GM11168 (cell line): ENCODE measurements around the gene INF2.

ENCODE experiments used
- in situ Hi-C: fragments of 300-500 bp; cut with MboI; formaldehyde crosslinking; loops from one replicate; pipeline ENCODE4 v1.12.0; 2022; ENCODE audit warnings: low sequenced_read_pairs; ENCODE audit not compliant: unreplicated experiment

The INF2 gene

GRCh38 chr14:104756477-104757237 lies 67.2 kb downstream of the INF2 start:
- in situ Hi-C loops: no loop called here

- in situ Hi-C loops: no loop called here
Observed at GRCh38 chr14:104757238-104757585, 67.8 kb downstream of the INF2 start.

- in situ Hi-C loops: no loop called here
Observed at GRCh38 chr14:104757681-104758392, 68.4 kb downstream of the INF2 start.

- in situ Hi-C loops: no loop called here
Observed at GRCh38 chr14:104758981-104759969, 69.9 kb downstream of the INF2 start.

GRCh38 chr14:104765517-104765916 lies 76.1 kb downstream of the INF2 start:
- in situ Hi-C loops: loop anchor here (5.0 kb wide), 1 partner anchor 57 kb away; no protein-coding TSS in a partner anchor

- in situ Hi-C loops: loop anchor here (5.0 kb wide), 1 partner anchor 56 kb away; no protein-coding TSS in a partner anchor
Observed at GRCh38 chr14:104766256-104766862, 76.9 kb downstream of the INF2 start.

GRCh38 chr14:104766863-104767633 lies 77.6 kb downstream of the INF2 start:
- in situ Hi-C loops: loop anchor here (5.0 kb wide), 1 partner anchor 55 kb away; no protein-coding TSS in a partner anchor

GRCh38 chr14:104767634-104767918 lies 78.2 kb downstream of the INF2 start:
- in situ Hi-C loops: loop anchor here (5.0 kb wide), 1 partner anchor 55 kb away; no protein-coding TSS in a partner anchor

GRCh38 chr14:104768437-104769323 lies 79.3 kb downstream of the INF2 start:
- in situ Hi-C loops: loop anchor here (5.0 kb wide), 1 partner anchor 54 kb away; no protein-coding TSS in a partner anchor

GRCh38 chr14:104769324-104770071 lies 80.1 kb downstream of the INF2 start:
- in situ Hi-C loops: loop anchor here (5.0 kb wide), 1 partner anchor 53 kb away; no protein-coding TSS in a partner anchor

- in situ Hi-C loops: no loop called here
Observed at GRCh38 chr14:104770072-104770579, 80.7 kb downstream of the INF2 start.

GRCh38 chr14:104770851-104771272 lies 81.4 kb downstream of the INF2 start:
- in situ Hi-C loops: no loop called here

GRCh38 chr14:104771374-104771773 lies 82.0 kb downstream of the INF2 start:
- in situ Hi-C loops: no loop called here
